Keratinocyte (primary cell): ENCODE data around the gene ZFR2.

Experiments
- CTCF ChIP-seq, 3 experiments: IDR thresholded peaks in 1 of 3; conservative IDR thresholded peaks in 1 of 3; optimal IDR thresholded peaks in 1 of 3; 2 replicates in 2 of 3; 3 replicates in 1 of 3; pipeline versions ENCODE3 to v1.5.1; 2011; ENCODE audit warnings: low read length in 3 of 3, mild to moderate bottlenecking in 3 of 3, moderate library complexity in 2 of 3, control low read depth in 1 of 3, inconsistent platforms in 1 of 3; ENCODE audit not compliant: insufficient read depth in 2 of 3; ENCODE audit errors: extremely low read depth in 1 of 3
- EZH2 ChIP-seq: IDR thresholded peaks from one replicate; pipeline ENCODE4 v1.6.1; 2012; ENCODE audit warnings: inconsistent platforms, mild to moderate bottlenecking, low read length, moderate library complexity

- TF ChIP-seq EZH2: no peak
- no peak for TF ChIP-seq CTCF (optimal IDR thresholded peaks at IDR 0.05 in 1 of 3, IDR thresholded peaks at IDR 0.05 in 1 of 3, conservative IDR thresholded peaks at IDR 0.05 in 1 of 3; ENCODE audit: extremely low read depth in 1 of 3, insufficient read depth in 2 of 3, low read length in 3 of 3)
Measured at GRCh38 chr19:3805859-3806258, 63.0 kb downstream of the ZFR2 start.
